SK-N-SH (cell line): Measurements from ENCODE around the gene OR52B4. TPM values are rescaled to one million over a fixed set of nuclear protein-coding genes. Genes with fewer than 3 reads are reported as not detected.

Experiments
- CTCF ChIA-PET: fragments of 300-600, 350-600 bp; formaldehyde crosslinking; extraction: SDS; loops from one replicate; lab custom pipeline; 2021; lab: Yijun Ruan, JAX
- POLR2A ChIA-PET: fragments of 350-600 bp; sonication (Branson Sonifier 250); formaldehyde crosslinking; extraction: SDS; loops from one replicate; lab custom pipeline; 2020; ENCODE audit warnings: antibody characterized with exemption, inconsistent platforms; lab: Yijun Ruan, JAX
- DNase-seq: peaks from one replicate; pipeline ENCODE4 v3.0.0; 2012
- H2AFZ ChIP-seq: fragments of 200-600 bp; sonication (generic); 2 replicates; pipeline ENCODE4 v1.8.1; 2016; ENCODE audit warnings: antibody characterized with exemption, mild to moderate bottlenecking, low read depth
- H3F3A ChIP-seq: fragments of 200-600 bp; sonication (generic); replicated peaks from 2 replicates; pipeline ENCODE3; 2016; ENCODE audit warnings: antibody characterized with exemption, mild to moderate bottlenecking; ENCODE audit not compliant: insufficient read depth
- H3K27ac ChIP-seq, 2 experiments: fragments of 200-500 bp in 1 of 2; fragments of 200-600 bp in 1 of 2; sonication (Bioruptor generic) in 1 of 2; sonication (generic), shearing (Covaris generic) in 1 of 2; 2 replicates each; pipeline versions ENCODE4 v1.5.1 to v1.6.1; 2014 to 2016; ENCODE audit warnings: low read depth in 2 of 2, inconsistent platforms in 1 of 2, low read length in 1 of 2, mild to moderate bottlenecking in 1 of 2, mixed read lengths in 1 of 2
- H3K27me3 ChIP-seq: fragments of 200-600 bp; sonication (generic), shearing (Covaris generic); 2 replicates; pipeline ENCODE4 v1.6.1; 2016; ENCODE audit warnings: mixed run types; ENCODE audit not compliant: insufficient read depth
- H3K36me3 ChIP-seq, 2 experiments: fragments of 200-500 bp in 1 of 2; fragments of 200-600 bp in 1 of 2; sonication (Bioruptor generic) in 1 of 2; sonication (generic) in 1 of 2; replicated peaks in 1 of 2; 2 replicates each; pipeline versions ENCODE3 to v1.5.1; 2014 to 2016; ENCODE audit warnings: low read length in 1 of 2, mild to moderate bottlenecking in 1 of 2; ENCODE audit not compliant: insufficient read depth in 2 of 2, control insufficient read depth in 1 of 2
- H3K4me1 ChIP-seq, 2 experiments: fragments of 200-500 bp in 1 of 2; fragments of 200-600 bp in 1 of 2; sonication (Bioruptor generic) in 1 of 2; sonication (generic), shearing (Covaris generic) in 1 of 2; 2 replicates each; pipeline versions ENCODE4 v1.5.1 to v1.6.1; 2014 to 2016; ENCODE audit warnings: low read depth in 1 of 2, low read length in 1 of 2, mixed run types in 1 of 2; ENCODE audit not compliant: insufficient read depth in 2 of 2, control insufficient read depth in 1 of 2
- H3K4me2 ChIP-seq: fragments of 200-600 bp; sonication (generic), shearing (Covaris generic); 2 replicates; pipeline ENCODE4 v1.6.1; 2017; ENCODE audit warnings: mixed run types
- H3K4me3 ChIP-seq, 2 experiments: fragments of 200-500 bp in 1 of 2; fragments of 200-600 bp in 1 of 2; sonication (Bioruptor generic) in 1 of 2; sonication (generic), shearing (Covaris generic) in 1 of 2; 2 replicates each; pipeline versions ENCODE4 v1.5.1 to v1.8.1; 2014 to 2016; ENCODE audit warnings: low read depth in 2 of 2, inconsistent platforms in 1 of 2, low read length in 1 of 2, mild to moderate bottlenecking in 1 of 2, mixed read lengths in 1 of 2, moderate library complexity in 1 of 2
- H3K79me2 ChIP-seq: fragments of 200-600 bp; sonication (generic); 2 replicates; pipeline ENCODE4 v1.8.1; 2017; ENCODE audit warnings: mild to moderate bottlenecking; ENCODE audit not compliant: insufficient read depth
- H3K9ac ChIP-seq: fragments of 200-600 bp; sonication (generic); 2 replicates; pipeline ENCODE4 v1.6.1; 2017; ENCODE audit warnings: mixed run types
- H3K9me2 ChIP-seq: fragments of 200-600 bp; sonication (generic); 2 replicates; pipeline ENCODE4 v1.6.1; 2017; ENCODE audit warnings: mixed run types
- H3K9me3 ChIP-seq: fragments of 200-600 bp; sonication (generic); 2 replicates; pipeline ENCODE4 v1.6.1; 2017; ENCODE audit warnings: mixed run types, mild to moderate bottlenecking, moderate library complexity
- H4K20me1 ChIP-seq: fragments of 200-600 bp; sonication (generic); 2 replicates; pipeline ENCODE4 v1.6.1; 2017; ENCODE audit warnings: mild to moderate bottlenecking, mixed run types; ENCODE audit not compliant: insufficient read depth
- CHD2 ChIP-seq: fragments of 150-350 bp; IDR thresholded peaks from 2 replicates; pipeline ENCODE4 v1.6.1; 2018; ENCODE audit warnings: low read length; ENCODE audit not compliant: partially characterized antibody
- ELF1 ChIP-seq: IDR thresholded peaks from 2 replicates; pipeline ENCODE4 v1.4.0; 2012
- EZH2phosphoT487 ChIP-seq: fragments of 200-600 bp; sonication (generic); IDR thresholded peaks from 2 replicates; pipeline ENCODE4 v1.6.1; 2017; ENCODE audit warnings: low read depth, mixed run types, mild to moderate bottlenecking, antibody characterized with exemption, moderate library complexity, borderline replicate concordance
- FOSL2 ChIP-seq: IDR thresholded peaks from 2 replicates; pipeline ENCODE4 v1.4.0; 2012; ENCODE audit warnings: low read depth, mild to moderate bottlenecking, moderate library complexity, borderline replicate concordance
- FOXM1 ChIP-seq: IDR thresholded peaks from 2 replicates; pipeline ENCODE4 v1.4.0; 2012; ENCODE audit warnings: low read depth, mild to moderate bottlenecking
- GABPA ChIP-seq: IDR thresholded peaks from 2 replicates; pipeline ENCODE4 v1.4.0; 2012; ENCODE audit warnings: low read depth, mild to moderate bottlenecking
- GATA2 ChIP-seq: sonication (generic); formaldehyde crosslinking; IDR thresholded peaks from 2 replicates; pipeline ENCODE4 v1.5.0; 2020; ENCODE audit warnings: mild to moderate bottlenecking, missing genetic modification reagents
- JUND ChIP-seq: IDR thresholded peaks from 2 replicates; pipeline ENCODE4 v1.4.0; 2012
- MEF2A ChIP-seq: IDR thresholded peaks from 2 replicates; pipeline ENCODE4 v1.4.0; 2012; ENCODE audit warnings: low read depth, borderline replicate concordance
- NRF1 ChIP-seq: IDR thresholded peaks from 2 replicates; pipeline ENCODE4 v1.6.1; 2012; ENCODE audit warnings: low read depth, mild to moderate bottlenecking, low read length
- POLR2AphosphoS5 ChIP-seq: IDR thresholded peaks from 2 replicates; pipeline ENCODE4 v1.6.1; 2012; ENCODE audit warnings: low read depth, low read length
- RAD21 ChIP-seq: IDR thresholded peaks from 2 replicates; pipeline ENCODE4 v1.6.1; 2012; ENCODE audit warnings: mild to moderate bottlenecking, low read length
- RCOR1 ChIP-seq: fragments of 150-350 bp; IDR thresholded peaks from 2 replicates; pipeline ENCODE4 v1.6.1; 2017; ENCODE audit warnings: antibody characterized with exemption, low read length
- RXRA ChIP-seq: IDR thresholded peaks from 2 replicates; pipeline ENCODE4 v1.4.0; 2012; ENCODE audit warnings: low read depth, mild to moderate bottlenecking, borderline replicate concordance
- TCF12 ChIP-seq: IDR thresholded peaks from 2 replicates; pipeline ENCODE4 v1.4.0; 2012
- TEAD4 ChIP-seq: IDR thresholded peaks from 2 replicates; pipeline ENCODE4 v1.4.0; 2012; ENCODE audit warnings: mild to moderate bottlenecking, borderline replicate concordance; ENCODE audit not compliant: insufficient read depth
- WGBS: methylation state at CpG from one replicate; pipeline ENCODE4 v1.1.6; 2017; ENCODE audit warnings: low lambda C conversion rate; 5-methylcytosine and 5-hydroxymethylcytosine counted together
- polyA plus RNA-seq, 3 experiments: library from polyadenylated mRNA; depleted of rRNA; stranded (reverse); fragments of >200 nt; gene quantifications; 2 replicates each; pipeline ENCODE4 v1.2.3, GENCODE V29; 2012
- TF ChIP-seq, protein P1 (sequence below): fragments of 150-350 bp; IDR thresholded peaks from 2 replicates; pipeline ENCODE4 v1.6.1; 2016; ENCODE audit warnings: mild to moderate bottlenecking, low read depth, low read length
- TF ChIP-seq, protein P2 (sequence below): IDR thresholded peaks from 2 replicates; pipeline ENCODE4 v1.4.0; 2012; ENCODE audit warnings: low read depth
- TF ChIP-seq, protein P3 (sequence below): fragments of 200-600 bp; sonication (generic); IDR thresholded peaks from 2 replicates; pipeline ENCODE4 v1.6.1; 2017; ENCODE audit warnings: antibody characterized with exemption, mild to moderate bottlenecking, moderate library complexity
- TF ChIP-seq, protein P4 (sequence below): IDR thresholded peaks from 2 replicates; pipeline ENCODE4 v1.6.1; 2012; ENCODE audit warnings: mild to moderate bottlenecking, low read depth, low read length, moderate library complexity
- TF ChIP-seq, protein P5 (sequence below): fragments of 150-350 bp; IDR thresholded peaks from 2 replicates; pipeline ENCODE4 v1.6.1; 2017; ENCODE audit warnings: antibody characterized with exemption, low read length, low read depth, borderline replicate concordance

OR52B4 gene
- not detected in 2 replicates for polyA plus RNA-seq (2012; rRNA removed)
- not detected in 2 replicates for polyA plus RNA-seq (2012; cell fraction: cytosol; rRNA removed)
- not detected in 2 replicates for polyA plus RNA-seq (2012; cell fraction: nucleus; rRNA removed)

DNA sequence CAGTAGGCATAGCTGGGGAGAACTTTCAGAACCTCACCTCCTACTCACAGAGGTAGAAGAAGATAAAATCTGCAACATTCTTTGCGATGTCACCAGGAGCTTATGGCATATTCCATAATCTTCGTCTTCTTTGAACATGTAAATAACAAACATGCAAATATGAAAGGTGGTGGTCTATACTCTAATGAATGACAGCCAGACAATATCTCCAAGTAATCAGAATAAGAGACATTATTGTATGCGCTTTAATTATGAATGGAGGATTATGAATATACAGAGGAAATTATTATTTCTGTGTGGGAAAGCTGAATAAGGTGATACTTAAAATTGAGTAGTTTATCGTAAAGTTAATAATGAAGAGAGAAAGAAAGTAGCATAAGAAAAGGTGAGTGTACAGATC lies at the start of gene OR52B4:
Gene OR52B4, minus strand, starts transcription at position 101 of the 400 bp plus-strand sequence. Its CDS starts 91 bp downstream, at position 10.
- Histone ChIP-seq H3K9me2 (no peaks in the 10 kb centered on the region), H3K27ac (no peak within 1 kb of the TSS), H3K9ac (no peak within 1 kb of the TSS)
- TF ChIP-seq EZH2phosphoT487 (no peak), CHD2 (no peak), MEF2A (no peak), RCOR1 (no peak), POLR2AphosphoS5 (no peak), FOXM1 (no peak), GABPA (no peak), RAD21 (no peak), GATA2 (CRISPR knock-in tag) (no peak), NRF1 (no peak), TCF12 (no peak), TEAD4 (no peak), ELF1 (no peak)
- TF ChIP-seq, protein P1, sequence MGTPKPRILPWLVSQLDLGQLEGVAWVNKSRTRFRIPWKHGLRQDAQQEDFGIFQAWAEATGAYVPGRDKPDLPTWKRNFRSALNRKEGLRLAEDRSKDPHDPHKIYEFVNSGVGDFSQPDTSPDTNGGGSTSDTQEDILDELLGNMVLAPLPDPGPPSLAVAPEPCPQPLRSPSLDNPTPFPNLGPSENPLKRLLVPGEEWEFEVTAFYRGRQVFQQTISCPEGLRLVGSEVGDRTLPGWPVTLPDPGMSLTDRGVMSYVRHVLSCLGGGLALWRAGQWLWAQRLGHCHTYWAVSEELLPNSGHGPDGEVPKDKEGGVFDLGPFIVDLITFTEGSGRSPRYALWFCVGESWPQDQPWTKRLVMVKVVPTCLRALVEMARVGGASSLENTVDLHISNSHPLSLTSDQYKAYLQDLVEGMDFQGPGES: no peak
- TF ChIP-seq, protein P2, sequence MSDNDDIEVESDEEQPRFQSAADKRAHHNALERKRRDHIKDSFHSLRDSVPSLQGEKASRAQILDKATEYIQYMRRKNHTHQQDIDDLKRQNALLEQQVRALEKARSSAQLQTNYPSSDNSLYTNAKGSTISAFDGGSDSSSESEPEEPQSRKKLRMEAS: no peak
- TF ChIP-seq, protein P3, sequence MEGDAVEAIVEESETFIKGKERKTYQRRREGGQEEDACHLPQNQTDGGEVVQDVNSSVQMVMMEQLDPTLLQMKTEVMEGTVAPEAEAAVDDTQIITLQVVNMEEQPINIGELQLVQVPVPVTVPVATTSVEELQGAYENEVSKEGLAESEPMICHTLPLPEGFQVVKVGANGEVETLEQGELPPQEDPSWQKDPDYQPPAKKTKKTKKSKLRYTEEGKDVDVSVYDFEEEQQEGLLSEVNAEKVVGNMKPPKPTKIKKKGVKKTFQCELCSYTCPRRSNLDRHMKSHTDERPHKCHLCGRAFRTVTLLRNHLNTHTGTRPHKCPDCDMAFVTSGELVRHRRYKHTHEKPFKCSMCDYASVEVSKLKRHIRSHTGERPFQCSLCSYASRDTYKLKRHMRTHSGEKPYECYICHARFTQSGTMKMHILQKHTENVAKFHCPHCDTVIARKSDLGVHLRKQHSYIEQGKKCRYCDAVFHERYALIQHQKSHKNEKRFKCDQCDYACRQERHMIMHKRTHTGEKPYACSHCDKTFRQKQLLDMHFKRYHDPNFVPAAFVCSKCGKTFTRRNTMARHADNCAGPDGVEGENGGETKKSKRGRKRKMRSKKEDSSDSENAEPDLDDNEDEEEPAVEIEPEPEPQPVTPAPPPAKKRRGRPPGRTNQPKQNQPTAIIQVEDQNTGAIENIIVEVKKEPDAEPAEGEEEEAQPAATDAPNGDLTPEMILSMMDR: no peak
- TF ChIP-seq, all 33 proteins: peak for 0
- DNase-seq: no peak
- no peaks in the 10 kb centered on the region for H3K9me3 ChIP-seq
- no peaks in the 10 kb centered on the region for H3K4me1 ChIP-seq
- CTCF ChIA-PET: no interaction called here
- no peaks in the 10 kb centered on the region for H3K36me3 ChIP-seq
- H3F3A ChIP-seq: no peaks in the 10 kb centered on the region
- 17% methylated on average over 4 of the region's 4 CpGs for WGBS
- H3K27me3 ChIP-seq: no peaks in the 10 kb centered on the region; the same call in 1 of the 2 replicates
- POLR2A ChIA-PET: no interaction called here
- no peaks in the 10 kb centered on the region for H4K20me1 ChIP-seq
- no peak within 1 kb of the TSS for H3K4me3 ChIP-seq
- no peak within 1 kb of the TSS for H2AFZ ChIP-seq
- H3K79me2 ChIP-seq: no peaks in the 10 kb centered on the region
- H3K4me2 ChIP-seq: no peak within 1 kb of the TSS

DNA sequence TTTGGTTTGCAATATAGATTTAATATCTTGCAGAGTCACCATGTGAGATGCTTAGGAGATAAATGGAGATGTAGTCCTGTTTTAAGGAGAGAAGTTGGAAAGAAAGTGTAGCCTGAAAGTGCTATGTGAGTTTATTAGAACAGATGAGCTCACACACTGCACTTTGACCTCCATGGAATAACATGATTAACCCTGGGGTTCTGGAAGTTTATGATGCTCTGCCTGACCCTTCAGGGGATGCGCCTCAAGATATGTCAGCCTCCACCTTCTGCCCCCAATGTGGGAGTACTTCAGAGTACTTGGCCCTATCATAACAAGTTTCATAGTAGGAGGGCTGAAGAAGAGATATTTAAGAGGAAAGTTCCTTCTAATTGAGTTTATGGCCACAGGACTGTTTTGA lies 48.6 kb upstream of the OR52B4 start:
- H4K20me1 ChIP-seq: no peaks in the 10 kb centered on the region
- no peak overlapping the region for H3K27ac ChIP-seq
- 11% methylated on average over 1 of the region's 1 CpG for WGBS
- H3K4me2 ChIP-seq: no peak overlapping the region
- H3K36me3 ChIP-seq: no peaks in the 10 kb centered on the region
- no peak overlapping the region for H2AFZ ChIP-seq
- no peaks in the 10 kb centered on the region for H3K79me2 ChIP-seq
- ChIA-PET POLR2A (no interaction called here), CTCF (interaction anchor here (1.1 kb wide), 1 partner anchor 229 kb away, joined by 4 read pairs; no protein-coding TSS in a partner anchor)
- no peaks in the 10 kb centered on the region for H3F3A ChIP-seq
- no peak overlapping the region for H3K4me3 ChIP-seq
- H3K9me3 ChIP-seq: no peaks in the 10 kb centered on the region
- no peak overlapping the region for H3K9ac ChIP-seq
- H3K4me1 ChIP-seq: no peaks in the 10 kb centered on the region
- DNase-seq: no peak
- H3K9me2 ChIP-seq: no peaks in the 10 kb centered on the region
- peaks cover 6% of the 10 kb centered on the region; the same call in 1 of the 2 replicates for H3K27me3 ChIP-seq
- no peak for TF ChIP-seq CHD2
- TF ChIP-seq, protein P4, sequence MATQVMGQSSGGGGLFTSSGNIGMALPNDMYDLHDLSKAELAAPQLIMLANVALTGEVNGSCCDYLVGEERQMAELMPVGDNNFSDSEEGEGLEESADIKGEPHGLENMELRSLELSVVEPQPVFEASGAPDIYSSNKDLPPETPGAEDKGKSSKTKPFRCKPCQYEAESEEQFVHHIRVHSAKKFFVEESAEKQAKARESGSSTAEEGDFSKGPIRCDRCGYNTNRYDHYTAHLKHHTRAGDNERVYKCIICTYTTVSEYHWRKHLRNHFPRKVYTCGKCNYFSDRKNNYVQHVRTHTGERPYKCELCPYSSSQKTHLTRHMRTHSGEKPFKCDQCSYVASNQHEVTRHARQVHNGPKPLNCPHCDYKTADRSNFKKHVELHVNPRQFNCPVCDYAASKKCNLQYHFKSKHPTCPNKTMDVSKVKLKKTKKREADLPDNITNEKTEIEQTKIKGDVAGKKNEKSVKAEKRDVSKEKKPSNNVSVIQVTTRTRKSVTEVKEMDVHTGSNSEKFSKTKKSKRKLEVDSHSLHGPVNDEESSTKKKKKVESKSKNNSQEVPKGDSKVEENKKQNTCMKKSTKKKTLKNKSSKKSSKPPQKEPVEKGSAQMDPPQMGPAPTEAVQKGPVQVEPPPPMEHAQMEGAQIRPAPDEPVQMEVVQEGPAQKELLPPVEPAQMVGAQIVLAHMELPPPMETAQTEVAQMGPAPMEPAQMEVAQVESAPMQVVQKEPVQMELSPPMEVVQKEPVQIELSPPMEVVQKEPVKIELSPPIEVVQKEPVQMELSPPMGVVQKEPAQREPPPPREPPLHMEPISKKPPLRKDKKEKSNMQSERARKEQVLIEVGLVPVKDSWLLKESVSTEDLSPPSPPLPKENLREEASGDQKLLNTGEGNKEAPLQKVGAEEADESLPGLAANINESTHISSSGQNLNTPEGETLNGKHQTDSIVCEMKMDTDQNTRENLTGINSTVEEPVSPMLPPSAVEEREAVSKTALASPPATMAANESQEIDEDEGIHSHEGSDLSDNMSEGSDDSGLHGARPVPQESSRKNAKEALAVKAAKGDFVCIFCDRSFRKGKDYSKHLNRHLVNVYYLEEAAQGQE: no peak
- no peak for TF ChIP-seq GATA2 (CRISPR knock-in tag)
- TF ChIP-seq NRF1: no peak
- TF ChIP-seq RXRA: no peak
- no peak for TF ChIP-seq FOSL2
- TF ChIP-seq, protein P5, sequence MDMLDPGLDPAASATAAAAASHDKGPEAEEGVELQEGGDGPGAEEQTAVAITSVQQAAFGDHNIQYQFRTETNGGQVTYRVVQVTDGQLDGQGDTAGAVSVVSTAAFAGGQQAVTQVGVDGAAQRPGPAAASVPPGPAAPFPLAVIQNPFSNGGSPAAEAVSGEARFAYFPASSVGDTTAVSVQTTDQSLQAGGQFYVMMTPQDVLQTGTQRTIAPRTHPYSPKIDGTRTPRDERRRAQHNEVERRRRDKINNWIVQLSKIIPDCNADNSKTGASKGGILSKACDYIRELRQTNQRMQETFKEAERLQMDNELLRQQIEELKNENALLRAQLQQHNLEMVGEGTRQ: no peak
- no peak for TF ChIP-seq JUND
